ENCODE measurements around the gene GYG2.

DNA sequence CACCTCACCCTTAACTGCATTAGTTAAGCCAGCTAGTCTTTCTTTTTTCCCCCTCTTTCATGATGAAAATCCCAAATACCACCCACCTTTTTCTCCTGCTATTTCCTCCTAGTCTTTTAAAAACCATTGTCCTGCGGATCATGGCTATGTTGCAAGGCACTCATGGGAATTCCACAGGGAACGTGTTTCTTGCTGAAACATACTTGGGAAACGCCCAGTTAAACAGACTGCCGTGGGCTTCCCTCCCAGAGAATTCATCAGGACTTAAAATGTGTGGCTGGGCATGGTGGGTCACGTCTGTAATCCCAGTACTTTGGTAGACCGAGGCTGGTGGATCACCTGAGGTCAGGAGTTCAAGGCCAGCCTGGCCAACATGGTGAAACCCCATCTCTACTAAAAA is 44.7 kb upstream of the GYG2 start:
- no peak for TF ChIP-seq ZNF311 (tag by site-specific recombination; IDR thresholded peaks at IDR 0.05; ENCODE audit: borderline replicate concordance)
- TF ChIP-seq ZNF561 (tag by site-specific recombination; IDR thresholded peaks at IDR 0.05; ENCODE audit: borderline replicate concordance), result no peak
- TF ChIP-seq ZNF274 (IDR thresholded peaks at IDR 0.05; ENCODE audit: low read length), result no peak
- no peak for TF ChIP-seq ZNF274 (tag by site-specific recombination; IDR thresholded peaks at IDR 0.05; ENCODE audit: borderline replicate concordance)
- TF ChIP-seq MEIS1 (CRISPR knock-in tag; IDR thresholded peaks at IDR 0.05; ENCODE audit: borderline replicate concordance), result no peak
- no peak for TF ChIP-seq TCF7L2 (IDR thresholded peaks at IDR 0.05; ENCODE audit: borderline replicate concordance, low read depth, low read length)
- no peak for TF ChIP-seq ZNF510 (tag by site-specific recombination; IDR thresholded peaks at IDR 0.05; ENCODE audit: insufficient replicate concordance)
- TF ChIP-seq ZNF138 (tag by site-specific recombination; IDR thresholded peaks at IDR 0.05; ENCODE audit: borderline replicate concordance), result no peak
- TF ChIP-seq, protein P1, sequence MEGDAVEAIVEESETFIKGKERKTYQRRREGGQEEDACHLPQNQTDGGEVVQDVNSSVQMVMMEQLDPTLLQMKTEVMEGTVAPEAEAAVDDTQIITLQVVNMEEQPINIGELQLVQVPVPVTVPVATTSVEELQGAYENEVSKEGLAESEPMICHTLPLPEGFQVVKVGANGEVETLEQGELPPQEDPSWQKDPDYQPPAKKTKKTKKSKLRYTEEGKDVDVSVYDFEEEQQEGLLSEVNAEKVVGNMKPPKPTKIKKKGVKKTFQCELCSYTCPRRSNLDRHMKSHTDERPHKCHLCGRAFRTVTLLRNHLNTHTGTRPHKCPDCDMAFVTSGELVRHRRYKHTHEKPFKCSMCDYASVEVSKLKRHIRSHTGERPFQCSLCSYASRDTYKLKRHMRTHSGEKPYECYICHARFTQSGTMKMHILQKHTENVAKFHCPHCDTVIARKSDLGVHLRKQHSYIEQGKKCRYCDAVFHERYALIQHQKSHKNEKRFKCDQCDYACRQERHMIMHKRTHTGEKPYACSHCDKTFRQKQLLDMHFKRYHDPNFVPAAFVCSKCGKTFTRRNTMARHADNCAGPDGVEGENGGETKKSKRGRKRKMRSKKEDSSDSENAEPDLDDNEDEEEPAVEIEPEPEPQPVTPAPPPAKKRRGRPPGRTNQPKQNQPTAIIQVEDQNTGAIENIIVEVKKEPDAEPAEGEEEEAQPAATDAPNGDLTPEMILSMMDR (tag by site-specific recombination; IDR thresholded peaks at IDR 0.05), result no peak
- TF ChIP-seq TRIM28 (IDR thresholded peaks at IDR 0.05; ENCODE audit: borderline replicate concordance, low read length), result no peak
- TF ChIP-seq KLF16 (tag by site-specific recombination; IDR thresholded peaks at IDR 0.05), result no peak
- no peak for TF ChIP-seq REPIN1 (tag by site-specific recombination; IDR thresholded peaks at IDR 0.05; ENCODE audit: low read depth)
- no peak for TF ChIP-seq ZNF148 (tag by site-specific recombination; IDR thresholded peaks at IDR 0.05; ENCODE audit: borderline replicate concordance)
- TF ChIP-seq ZNF785 (tag by site-specific recombination; IDR thresholded peaks at IDR 0.05), result no peak
- TF ChIP-seq KLF9 (tag by site-specific recombination; IDR thresholded peaks at IDR 0.05; ENCODE audit: low read depth), result no peak

Measured in HEK293 (cell line).